HAP-1 (cell line): ENCODE results near the gene INTS15.

Experiments
- DNase-seq, 2 experiments: peaks; one replicate each; pipeline ENCODE4 v3.0.0-alpha.2; 2016 to 2020; ENCODE audit warnings: low spot score in 2 of 2
- H3K27me3 ChIP-seq: fragments of 250-450 bp; sonication (Bioruptor Pico); 2 replicates; pipeline ENCODE4 v1.5.1; 2020; ENCODE audit warnings: low read depth, mild to moderate bottlenecking, moderate library complexity
- H3K36me3 ChIP-seq: fragments of 250-450 bp; sonication (Bioruptor Pico); replicated peaks from 2 replicates; pipeline ENCODE4 v1.5.1; 2020; ENCODE audit warnings: mild to moderate bottlenecking
- H3K4me1 ChIP-seq: fragments of 250-450 bp; sonication (Bioruptor Pico); 2 replicates; pipeline ENCODE4 v1.5.1; 2020; ENCODE audit warnings: mild to moderate bottlenecking
- H3K4me3 ChIP-seq: fragments of 250-450 bp; sonication (Bioruptor Pico); 2 replicates; pipeline ENCODE4 v1.5.1; 2020; ENCODE audit warnings: mild to moderate bottlenecking, moderate library complexity
- H3K9me3 ChIP-seq: fragments of 250-450 bp; sonication (Bioruptor Pico); 2 replicates; pipeline ENCODE4 v1.5.1; 2020; ENCODE audit warnings: mild to moderate bottlenecking, moderate library complexity
- in situ Hi-C: fragments of 300-500 bp; cut with MboI; formaldehyde crosslinking; loops from 3 replicates; pipeline ENCODE4 v1.14.3; 2020; ENCODE audit warnings: low sequenced_read_pairs, inconsistent platforms, mixed read lengths

INTS15 gene

GRCh38 chr7:6647541-6647940 is 57.7 kb downstream of the INTS15 start:
- Histone ChIP-seq H3K9me3 (no peaks in the 10 kb centered on the region; the same call in 1 of the 2 replicates), H3K4me3 (no peak overlapping the region), H3K4me1 (no peaks in the 10 kb centered on the region), H3K36me3 (peaks cover 52% of the 10 kb centered on the region), H3K27me3 (no peaks in the 10 kb centered on the region)
- in situ Hi-C loops: no loop called here
- DNase-seq: no peak

DNA sequence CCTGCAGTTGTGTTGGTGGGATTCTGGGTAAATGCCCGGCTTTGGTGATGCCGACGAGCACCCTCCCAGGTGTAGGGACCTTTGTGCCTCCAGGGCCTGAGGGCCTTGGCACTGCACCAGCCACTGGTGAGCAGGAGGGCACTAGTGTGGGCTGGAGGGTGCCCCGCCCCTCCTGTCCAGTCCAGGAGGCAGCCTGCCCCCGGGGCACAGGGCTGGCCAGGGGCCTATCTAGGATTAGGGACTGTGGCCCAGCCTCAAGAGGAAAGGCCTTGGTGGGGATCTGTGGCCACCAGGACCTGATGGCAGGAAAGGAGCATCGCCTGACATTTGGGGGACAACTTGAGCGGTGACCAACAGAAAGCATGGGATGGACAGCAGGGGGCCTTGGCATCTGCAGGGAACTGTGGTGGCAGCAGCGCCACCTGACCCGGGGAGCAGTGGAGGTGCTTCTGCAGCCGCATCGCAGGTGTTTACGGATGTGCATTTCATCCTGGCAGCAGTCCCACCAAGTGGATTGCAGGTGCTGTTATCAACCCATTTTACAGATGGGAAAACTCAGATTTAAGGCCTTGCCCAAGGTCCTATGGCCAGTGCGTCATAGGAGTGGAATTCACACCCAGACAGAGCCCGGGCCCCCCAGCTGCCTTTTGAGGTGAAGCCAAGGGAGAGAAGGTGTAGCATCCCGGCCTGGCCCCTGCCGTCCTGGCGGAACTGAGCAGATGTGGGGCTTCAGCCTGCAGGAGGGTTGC is 58.4 kb downstream of the INTS15 start:
- Histone ChIP-seq H3K4me3 (no peak overlapping the region), H3K36me3 (peaks cover 47% of the 10 kb centered on the region), H3K4me1 (no peaks in the 10 kb centered on the region), H3K27me3 (no peaks in the 10 kb centered on the region), H3K9me3 (no peaks in the 10 kb centered on the region; the same call in 1 of the 2 replicates)
- no peak for DNase-seq
- in situ Hi-C loops: no loop called here

- Histone ChIP-seq H3K4me1 (no peaks in the 10 kb centered on the region), H3K4me3 (no peak overlapping the region), H3K36me3 (peaks cover 42% of the 10 kb centered on the region), H3K9me3 (no peaks in the 10 kb centered on the region; the same call in 1 of the 2 replicates), H3K27me3 (no peaks in the 10 kb centered on the region)
- in situ Hi-C loops: no loop called here
- DNase-seq: no peak
These were observed 58.9 kb downstream of the INTS15 start for GRCh38 chr7:6648815-6649104.

GRCh38 chr7:6649241-6649961 is 59.6 kb downstream of the INTS15 start:
- in situ Hi-C loops: no loop called here
- DNase-seq: no peak
- no peak overlapping the region for H3K4me3 ChIP-seq
- H3K9me3 ChIP-seq: no peaks in the 10 kb centered on the region; the same call in 1 of the 2 replicates
- no peaks in the 10 kb centered on the region for H3K27me3 ChIP-seq
- H3K36me3 ChIP-seq: peaks cover 38% of the 10 kb centered on the region
- H3K4me1 ChIP-seq: no peaks in the 10 kb centered on the region

GRCh38 chr7:6650086-6650485 is 60.3 kb downstream of the INTS15 start:
- no peak for DNase-seq
- no peak overlapping the region for H3K4me3 ChIP-seq

DNA sequence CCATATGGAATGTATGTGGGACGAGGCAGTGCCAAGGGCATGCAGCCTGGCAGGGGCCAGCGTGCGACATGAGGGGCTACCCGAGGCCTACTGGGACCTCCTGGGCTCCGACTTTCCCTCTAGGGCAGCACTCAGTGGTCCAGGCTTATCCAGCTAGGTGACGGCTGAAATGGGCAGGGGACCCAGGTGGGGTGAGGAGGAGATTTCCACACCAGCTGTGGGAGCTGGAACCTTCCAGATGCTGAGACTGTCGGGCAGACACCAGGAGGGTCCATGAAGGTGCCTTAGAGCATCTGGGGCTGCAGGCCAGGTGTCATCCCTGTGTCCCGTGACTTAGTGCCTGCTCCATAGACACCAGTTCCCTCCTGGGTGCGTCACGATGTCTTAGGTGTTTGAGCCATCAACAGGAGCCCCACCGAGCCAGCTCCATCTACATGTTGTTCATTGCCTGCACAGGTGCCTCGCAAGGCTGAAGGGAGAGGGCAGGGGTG is 60.7 kb downstream of the INTS15 start:
- H3K9me3 ChIP-seq: no peaks in the 10 kb centered on the region; the same call in 1 of the 2 replicates
- H3K27me3 ChIP-seq: no peaks in the 10 kb centered on the region
- no peak overlapping the region for H3K4me3 ChIP-seq
- no peaks in the 10 kb centered on the region for H3K4me1 ChIP-seq
- H3K36me3 ChIP-seq: peaks cover 30% of the 10 kb centered on the region
- in situ Hi-C loops: no loop called here
- no peak for DNase-seq

More at GRCh38 chr7:6650086-6650485, 60.3 kb downstream of the INTS15 start:
- in situ Hi-C loops: no loop called here
- no peaks in the 10 kb centered on the region; the same call in 1 of the 2 replicates for H3K9me3 ChIP-seq
- peaks cover 31% of the 10 kb centered on the region for H3K36me3 ChIP-seq
- no peaks in the 10 kb centered on the region for H3K27me3 ChIP-seq
- H3K4me1 ChIP-seq: no peaks in the 10 kb centered on the region

GRCh38 chr7:6651851-6652445 is 62.1 kb downstream of the INTS15 start:
- DNase-seq: no peak
- Histone ChIP-seq H3K27me3 (no peaks in the 10 kb centered on the region), H3K9me3 (no peaks in the 10 kb centered on the region; the same call in 1 of the 2 replicates), H3K4me1 (no peaks in the 10 kb centered on the region), H3K36me3 (peaks cover 30% of the 10 kb centered on the region), H3K4me3 (no peak overlapping the region)
- in situ Hi-C loops: no loop called here

DNA sequence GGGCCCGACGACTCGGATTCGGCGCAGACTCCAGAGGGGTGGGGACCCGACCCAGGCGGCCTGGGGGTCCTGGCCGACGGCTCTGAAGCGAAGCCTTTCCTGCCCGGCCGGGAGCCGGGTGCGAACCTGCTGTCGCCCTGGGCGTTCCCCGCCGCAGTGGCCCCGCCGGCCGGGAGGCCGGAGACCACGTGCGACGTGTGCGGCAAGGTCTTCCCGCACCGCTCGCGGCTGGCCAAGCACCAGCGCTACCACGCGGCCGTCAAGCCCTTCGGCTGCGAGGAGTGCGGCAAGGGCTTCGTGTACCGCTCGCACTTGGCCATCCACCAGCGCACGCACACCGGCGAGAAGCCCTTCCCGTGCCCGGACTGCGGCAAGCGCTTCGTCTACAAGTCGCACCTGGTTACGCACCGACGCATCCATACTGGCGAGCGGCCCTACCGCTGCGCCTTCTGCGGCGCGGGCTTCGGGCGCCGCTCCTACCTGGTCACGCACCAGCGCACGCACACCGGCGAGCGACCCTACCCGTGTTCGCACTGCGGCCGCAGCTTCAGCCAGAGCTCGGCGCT is 62.7 kb downstream of the INTS15 start:
- Histone ChIP-seq H3K27me3 (no peaks in the 10 kb centered on the region), H3K36me3 (peaks cover 28% of the 10 kb centered on the region), H3K4me1 (no peaks in the 10 kb centered on the region), H3K9me3 (no peaks in the 10 kb centered on the region; the same call in 1 of the 2 replicates), H3K4me3 (no peak overlapping the region)
- in situ Hi-C loops: no loop called here
- no peak for DNase-seq

- no peak overlapping the region for H3K4me3 ChIP-seq
- in situ Hi-C loops: no loop called here
These were observed 63.5 kb downstream of the INTS15 start for GRCh38 chr7:6653071-6654003.

GRCh38 chr7:6654113-6654841 is 64.5 kb downstream of the INTS15 start:
- Histone ChIP-seq H3K4me3 (no peak overlapping the region), H3K4me1 (no peaks in the 10 kb centered on the region), H3K27me3 (no peaks in the 10 kb centered on the region), H3K36me3 (peaks cover 26% of the 10 kb centered on the region), H3K9me3 (no peaks in the 10 kb centered on the region; the same call in 1 of the 2 replicates)
- in situ Hi-C loops: no loop called here
- DNase-seq: no peak

More at GRCh38 chr7:6653071-6654003, 63.5 kb downstream of the INTS15 start:
- no peaks in the 10 kb centered on the region for H3K27me3 ChIP-seq
- peaks cover 26% of the 10 kb centered on the region for H3K36me3 ChIP-seq
- H3K4me1 ChIP-seq: no peaks in the 10 kb centered on the region
- H3K9me3 ChIP-seq: no peaks in the 10 kb centered on the region; the same call in 1 of the 2 replicates
- DNase-seq: no peak

DNA sequence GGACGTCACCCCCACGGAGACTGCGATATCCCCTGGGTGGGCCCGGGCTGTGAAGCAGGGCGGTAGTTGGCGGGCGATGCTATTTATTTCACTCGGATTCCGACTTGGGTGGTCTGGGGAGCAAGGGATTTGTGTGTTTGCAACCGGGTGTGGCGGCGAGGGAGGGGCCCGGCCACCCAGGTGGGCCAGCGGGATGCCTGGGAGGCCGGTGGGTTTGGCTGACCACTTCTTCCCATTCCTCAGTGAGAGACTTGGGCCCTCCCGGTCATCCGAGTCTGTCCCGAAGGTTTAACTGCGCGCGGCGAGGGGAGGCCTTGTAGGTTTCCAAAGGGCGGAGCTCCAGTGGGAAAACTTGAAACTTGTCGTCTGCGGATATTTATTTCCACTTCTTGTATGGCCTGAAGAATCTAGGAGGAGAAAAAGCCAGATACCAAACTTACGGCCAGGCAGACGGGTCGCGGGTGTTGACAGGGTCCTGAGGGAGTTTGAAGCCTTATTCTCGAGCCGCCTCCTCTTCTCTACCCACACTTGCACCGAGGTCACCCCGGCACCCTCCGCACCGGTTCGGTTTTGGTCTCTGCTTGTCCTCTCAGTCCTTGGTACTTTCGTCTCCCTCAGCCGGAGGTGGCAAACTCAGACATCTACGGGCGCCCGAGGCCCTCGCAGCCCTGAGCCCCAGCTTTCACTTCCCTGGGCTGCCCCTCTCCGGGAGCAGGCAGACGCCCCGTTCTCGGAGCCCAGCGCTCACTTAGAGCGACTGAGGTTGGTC is 65.2 kb downstream of the INTS15 start:
- in situ Hi-C loops: no loop called here
- no peak overlapping the region for H3K4me3 ChIP-seq
- no peaks in the 10 kb centered on the region for H3K4me1 ChIP-seq
- H3K27me3 ChIP-seq: no peaks in the 10 kb centered on the region
- no peaks in the 10 kb centered on the region; the same call in 1 of the 2 replicates for H3K9me3 ChIP-seq
- H3K36me3 ChIP-seq: peaks cover 21% of the 10 kb centered on the region
- DNase-seq: no peak
